ENCODE measurements around the gene TIMP4. TPM values are rescaled to one million over a fixed set of nuclear protein-coding genes. Genes with fewer than 3 reads are reported as not detected.
A peak's percentile ranks its signal among the peaks of the same experiment; 100 is the strongest.

TIMP4 gene
- total RNA-seq, 1 experiment from 2014 or later = not detected

DNA sequence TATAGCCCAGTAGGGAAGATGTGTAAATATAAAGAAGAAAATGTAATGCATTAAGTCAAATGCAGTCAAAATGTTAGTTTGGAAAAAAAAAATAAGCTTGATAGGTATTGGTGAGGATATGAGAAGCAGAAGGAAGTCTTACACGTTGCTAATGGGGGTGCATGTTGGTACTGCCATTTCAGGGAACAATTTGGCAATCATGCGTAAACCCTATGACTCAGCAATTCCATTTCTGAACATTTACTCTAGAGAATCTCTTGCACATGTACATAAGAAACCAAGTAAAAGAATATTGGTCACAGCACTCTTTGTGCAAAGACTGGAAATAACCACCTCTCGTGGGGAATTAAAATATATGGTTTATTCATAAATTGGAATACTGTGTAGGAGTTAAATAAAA is 35.5 kb upstream of the TIMP4 start:
- Mint-ChIP-seq H3K4me1 (ENCODE audit: insufficient read depth, unreplicated experiment) (peaks cover 37% of the 10 kb centered on the region), H3K9me3 (ENCODE audit: unreplicated experiment) (no peaks in the 10 kb centered on the region), H3K4me3 (ENCODE audit: unreplicated experiment) (peak overlapping the region; percentile 24), H3K27me3 (ENCODE audit: insufficient read depth, unreplicated experiment) (no peaks in the 10 kb centered on the region), H3K36me3 (ENCODE audit: insufficient read depth, unreplicated experiment) (no peaks in the 10 kb centered on the region), H3K27ac (ENCODE audit: low read depth, unreplicated experiment) (peak overlapping the region; percentile 89)
- DNase-seq (ENCODE audit: unreplicated experiment) = peak; percentile 83
- TSS peak; percentile 92 for BruUV-seq (replicated peaks)
- ChIA-PET POLR2A (interaction anchor here (0.6 to 2.0 kb wide), 10 partner anchors 9 to 998 kb away, joined by 3 to 8 read pairs (median 4); partner anchors contain the start of gene TSEN2), CTCF (interaction anchor here (0.6 to 5.1 kb wide), 8 partner anchors 14 to 345 kb away, joined by 3 to 54 read pairs (median 6); no protein-coding TSS in a partner anchor)
- TF ChIP-seq, protein P1, sequence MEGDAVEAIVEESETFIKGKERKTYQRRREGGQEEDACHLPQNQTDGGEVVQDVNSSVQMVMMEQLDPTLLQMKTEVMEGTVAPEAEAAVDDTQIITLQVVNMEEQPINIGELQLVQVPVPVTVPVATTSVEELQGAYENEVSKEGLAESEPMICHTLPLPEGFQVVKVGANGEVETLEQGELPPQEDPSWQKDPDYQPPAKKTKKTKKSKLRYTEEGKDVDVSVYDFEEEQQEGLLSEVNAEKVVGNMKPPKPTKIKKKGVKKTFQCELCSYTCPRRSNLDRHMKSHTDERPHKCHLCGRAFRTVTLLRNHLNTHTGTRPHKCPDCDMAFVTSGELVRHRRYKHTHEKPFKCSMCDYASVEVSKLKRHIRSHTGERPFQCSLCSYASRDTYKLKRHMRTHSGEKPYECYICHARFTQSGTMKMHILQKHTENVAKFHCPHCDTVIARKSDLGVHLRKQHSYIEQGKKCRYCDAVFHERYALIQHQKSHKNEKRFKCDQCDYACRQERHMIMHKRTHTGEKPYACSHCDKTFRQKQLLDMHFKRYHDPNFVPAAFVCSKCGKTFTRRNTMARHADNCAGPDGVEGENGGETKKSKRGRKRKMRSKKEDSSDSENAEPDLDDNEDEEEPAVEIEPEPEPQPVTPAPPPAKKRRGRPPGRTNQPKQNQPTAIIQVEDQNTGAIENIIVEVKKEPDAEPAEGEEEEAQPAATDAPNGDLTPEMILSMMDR (IDR thresholded peaks at IDR 0.05; ENCODE audit: unreplicated experiment) = no peak
- intact Hi-C loops (cut with micrococcal nuclease) = loop anchor here (1.0 to 2.0 kb wide), 4 partner anchors 15 to 285 kb away; no protein-coding TSS in a partner anchor

DNA sequence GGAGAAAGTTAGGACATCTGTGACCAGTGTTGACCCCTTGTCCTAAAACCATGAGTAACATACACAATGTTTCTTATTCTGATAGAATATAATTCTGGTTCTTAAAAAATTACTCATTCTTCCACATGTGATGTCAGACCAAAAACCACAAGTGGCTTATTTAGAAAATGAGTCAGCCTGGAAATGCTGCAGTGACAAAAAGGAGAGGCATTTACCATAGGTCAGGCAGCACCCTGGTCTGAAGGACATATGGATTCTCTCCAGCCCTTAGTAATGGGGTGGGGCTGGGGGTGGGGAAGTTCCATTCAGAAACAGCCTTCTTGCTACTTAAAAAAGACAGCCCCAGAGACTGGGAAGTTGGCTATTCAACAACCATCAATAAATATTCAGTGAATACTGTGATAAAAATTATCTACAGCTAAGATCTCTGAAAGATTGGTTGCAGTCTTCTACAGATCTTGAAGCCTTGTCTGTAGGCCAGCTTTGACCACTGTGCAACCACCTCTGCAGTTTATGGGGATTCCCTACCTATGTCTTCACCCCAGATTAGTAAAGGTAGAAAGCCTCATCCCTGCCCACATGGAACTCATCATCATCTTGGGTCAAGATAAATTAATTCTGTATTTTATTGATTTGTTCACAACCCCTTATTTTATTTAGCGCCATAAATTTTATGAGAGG is 34.9 kb upstream of the TIMP4 start:
- TF ChIP-seq, protein P1 (IDR thresholded peaks at IDR 0.05; ENCODE audit: unreplicated experiment) = no peak
- ChIA-PET POLR2A (interaction anchor here (0.7 to 2.0 kb wide), 6 partner anchors 9 to 998 kb away, joined by 3 to 8 read pairs (median 4); no protein-coding TSS in a partner anchor), CTCF (interaction anchor here (0.6 to 5.1 kb wide), 4 partner anchors 15 to 286 kb away, joined by 3 to 54 read pairs (median 6); no protein-coding TSS in a partner anchor)
- Mint-ChIP-seq H3K9me3 (ENCODE audit: unreplicated experiment) (no peaks in the 10 kb centered on the region), H3K27me3 (ENCODE audit: insufficient read depth, unreplicated experiment) (no peaks in the 10 kb centered on the region), H3K4me3 (ENCODE audit: unreplicated experiment) (peak overlapping the region; percentile 24), H3K27ac (ENCODE audit: low read depth, unreplicated experiment) (peak overlapping the region; percentile 89), H3K4me1 (ENCODE audit: insufficient read depth, unreplicated experiment) (peaks cover 42% of the 10 kb centered on the region), H3K36me3 (ENCODE audit: insufficient read depth, unreplicated experiment) (no peaks in the 10 kb centered on the region)
- intact Hi-C loops (cut with micrococcal nuclease) = loop anchor here (1.0 to 2.0 kb wide), 4 partner anchors 15 to 285 kb away; no protein-coding TSS in a partner anchor
- no TSS peak for BruUV-seq (replicated peaks)
- DNase-seq (ENCODE audit: unreplicated experiment) = peak; percentile 97

DNA sequence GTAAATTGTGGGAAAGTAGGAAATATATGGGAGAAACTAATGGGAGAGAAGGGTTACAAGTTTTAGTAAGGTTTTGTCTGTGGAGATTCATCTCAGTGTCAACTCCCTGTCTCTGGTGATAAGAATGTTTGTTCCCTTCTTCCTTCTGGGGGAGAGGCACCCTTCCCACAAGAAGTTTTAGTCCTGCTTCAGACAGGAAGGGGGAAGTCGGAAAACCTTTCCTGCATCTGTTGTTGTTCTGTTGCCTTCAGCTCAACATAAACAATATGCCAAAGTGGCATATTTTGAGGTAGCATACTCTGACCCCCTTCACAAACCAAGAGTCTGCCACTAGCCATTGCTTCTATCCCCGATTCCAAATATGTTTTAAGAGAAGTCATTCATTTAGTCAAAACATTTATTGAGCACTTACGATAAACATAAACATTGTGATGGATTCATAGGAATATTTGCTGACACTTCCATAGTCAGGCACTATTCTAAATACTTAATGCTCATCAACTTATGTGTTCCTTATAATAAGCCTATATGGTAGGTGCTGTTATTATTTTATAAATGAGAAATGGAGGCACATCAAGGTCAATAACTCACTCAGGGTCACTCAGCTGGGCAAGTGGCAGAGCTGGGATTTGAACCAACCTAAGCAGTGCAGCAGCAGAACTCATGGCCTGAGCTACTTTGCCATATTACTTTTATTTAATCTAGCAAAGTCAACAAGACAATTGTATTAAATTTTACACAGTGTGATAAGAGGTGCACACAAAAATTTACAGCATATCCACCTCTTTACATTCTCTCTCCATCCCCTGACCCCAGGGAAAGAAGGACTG is 34.2 kb upstream of the TIMP4 start:
- intact Hi-C loops (cut with micrococcal nuclease) = no loop called here
- BruUV-seq (replicated peaks) = no TSS peak
- ChIA-PET POLR2A (interaction anchor here (1.3 to 2.0 kb wide), 2 partner anchors 8 to 28 kb away, joined by 3 to 4 read pairs; no protein-coding TSS in a partner anchor), CTCF (interaction anchor here (0.6 to 5.1 kb wide), 3 partner anchors 14 to 287 kb away, joined by 3 to 54 read pairs (median 9); no protein-coding TSS in a partner anchor)
- Mint-ChIP-seq H3K27ac (ENCODE audit: low read depth, unreplicated experiment) (peak overlapping the region; percentile 89), H3K9me3 (ENCODE audit: unreplicated experiment) (no peaks in the 10 kb centered on the region), H3K4me3 (ENCODE audit: unreplicated experiment) (no peak overlapping the region), H3K27me3 (ENCODE audit: insufficient read depth, unreplicated experiment) (no peaks in the 10 kb centered on the region), H3K4me1 (ENCODE audit: insufficient read depth, unreplicated experiment) (peaks cover 44% of the 10 kb centered on the region), H3K36me3 (ENCODE audit: insufficient read depth, unreplicated experiment) (no peaks in the 10 kb centered on the region)
- TF ChIP-seq, protein P1 (IDR thresholded peaks at IDR 0.05; ENCODE audit: unreplicated experiment) = no peak
- no peak for DNase-seq (ENCODE audit: unreplicated experiment)

DNA sequence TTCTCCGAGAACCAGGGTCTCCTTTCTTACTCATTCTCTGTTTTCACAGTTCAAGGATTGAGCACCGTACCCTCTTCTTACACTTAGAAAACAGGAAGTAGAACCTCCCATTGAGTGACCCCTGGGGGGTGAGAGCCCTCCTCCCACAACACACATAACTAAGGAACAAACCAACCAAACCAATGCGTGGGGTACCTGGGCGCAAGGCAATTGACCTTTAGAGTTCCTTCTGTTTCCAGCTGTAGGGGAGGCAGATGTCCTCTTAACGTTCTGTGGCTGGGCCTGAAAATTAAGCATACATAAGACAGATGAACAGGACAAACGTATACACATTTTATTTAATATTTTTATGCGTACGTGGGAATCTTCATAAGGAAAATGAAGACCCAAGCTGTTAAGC is 33.5 kb upstream of the TIMP4 start:
- CTCF ChIA-PET = interaction anchor here (5.1 kb wide), 1 partner anchor 13 kb away, joined by 54 read pairs; no protein-coding TSS in a partner anchor
- no TSS peak for BruUV-seq (replicated peaks)
- Mint-ChIP-seq H3K9me3 (ENCODE audit: unreplicated experiment) (no peaks in the 10 kb centered on the region), H3K36me3 (ENCODE audit: insufficient read depth, unreplicated experiment) (no peaks in the 10 kb centered on the region), H3K4me3 (ENCODE audit: unreplicated experiment) (no peak overlapping the region), H3K27me3 (ENCODE audit: insufficient read depth, unreplicated experiment) (no peaks in the 10 kb centered on the region), H3K4me1 (ENCODE audit: insufficient read depth, unreplicated experiment) (peaks cover 51% of the 10 kb centered on the region), H3K27ac (ENCODE audit: low read depth, unreplicated experiment) (peak overlapping the region; percentile 89)
- intact Hi-C loops (cut with micrococcal nuclease) = no loop called here
- no peak for DNase-seq (ENCODE audit: unreplicated experiment)
- TF ChIP-seq, protein P1 (IDR thresholded peaks at IDR 0.05; ENCODE audit: unreplicated experiment) = no peak
- POLR2A ChIA-PET = no interaction called here
